Nephron progenitor cell (in vitro differentiated cells): ENCODE data around the gene MTREX.

Experiments used
- DNase-seq: peaks from one replicate; pipeline ENCODE4 v3.0.0; 2021
- H3K27ac Mint-ChIP-seq: 2 replicates; pipeline ENCODE4 v1.8.0; 2021; ENCODE audit warnings: mild to moderate bottlenecking, moderate library complexity, mixed read lengths
- H3K27me3 Mint-ChIP-seq: 2 replicates; pipeline ENCODE4 v1.8.0; 2021; ENCODE audit warnings: mild to moderate bottlenecking, low read depth, mixed read lengths; ENCODE audit not compliant: poor library complexity
- H3K36me3 Mint-ChIP-seq: 2 replicates; pipeline ENCODE4 v1.8.0; 2021; ENCODE audit warnings: low read depth, mixed read lengths
- H3K4me1 Mint-ChIP-seq: 2 replicates; pipeline ENCODE4 v1.8.0; 2021; ENCODE audit warnings: mixed read lengths
- H3K4me3 Mint-ChIP-seq: 2 replicates; pipeline ENCODE4 v1.8.0; 2021; ENCODE audit warnings: mild to moderate bottlenecking, moderate library complexity, mixed read lengths
- H3K9me3 Mint-ChIP-seq: 2 replicates; pipeline ENCODE4 v1.8.0; 2021; ENCODE audit warnings: mild to moderate bottlenecking, moderate library complexity, mixed read lengths
- TF ChIP-seq, protein P1 (sequence below): fragments of 200-600 bp; sonication (generic); IDR thresholded peaks from 2 replicates; pipeline ENCODE4 v1.5.0; 2021; ENCODE audit warnings: antibody characterized with exemption

Gene MTREX

GRCh38 chr5:55454282-55454681 lies 146.5 kb downstream of the MTREX start:
- H3K4me1 Mint-ChIP-seq: peaks cover 17% of the 10 kb centered on the region
- TF ChIP-seq, protein P1, sequence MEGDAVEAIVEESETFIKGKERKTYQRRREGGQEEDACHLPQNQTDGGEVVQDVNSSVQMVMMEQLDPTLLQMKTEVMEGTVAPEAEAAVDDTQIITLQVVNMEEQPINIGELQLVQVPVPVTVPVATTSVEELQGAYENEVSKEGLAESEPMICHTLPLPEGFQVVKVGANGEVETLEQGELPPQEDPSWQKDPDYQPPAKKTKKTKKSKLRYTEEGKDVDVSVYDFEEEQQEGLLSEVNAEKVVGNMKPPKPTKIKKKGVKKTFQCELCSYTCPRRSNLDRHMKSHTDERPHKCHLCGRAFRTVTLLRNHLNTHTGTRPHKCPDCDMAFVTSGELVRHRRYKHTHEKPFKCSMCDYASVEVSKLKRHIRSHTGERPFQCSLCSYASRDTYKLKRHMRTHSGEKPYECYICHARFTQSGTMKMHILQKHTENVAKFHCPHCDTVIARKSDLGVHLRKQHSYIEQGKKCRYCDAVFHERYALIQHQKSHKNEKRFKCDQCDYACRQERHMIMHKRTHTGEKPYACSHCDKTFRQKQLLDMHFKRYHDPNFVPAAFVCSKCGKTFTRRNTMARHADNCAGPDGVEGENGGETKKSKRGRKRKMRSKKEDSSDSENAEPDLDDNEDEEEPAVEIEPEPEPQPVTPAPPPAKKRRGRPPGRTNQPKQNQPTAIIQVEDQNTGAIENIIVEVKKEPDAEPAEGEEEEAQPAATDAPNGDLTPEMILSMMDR: no peak
- H3K27me3 Mint-ChIP-seq: peaks cover 4% of the 10 kb centered on the region
- H3K27ac Mint-ChIP-seq: no peak overlapping the region
- H3K9me3 Mint-ChIP-seq: peaks cover 4% of the 10 kb centered on the region
- peaks cover 26% of the 10 kb centered on the region for H3K36me3 Mint-ChIP-seq
- no peak overlapping the region for H3K4me3 Mint-ChIP-seq
- no peak for DNase-seq

GRCh38 chr5:55456216-55456895 lies 148.6 kb downstream of the MTREX start:
- Mint-ChIP-seq H3K4me3 (no peak overlapping the region), H3K27ac (no peak overlapping the region), H3K4me1 (peaks cover 9% of the 10 kb centered on the region), H3K9me3 (peaks cover 4% of the 10 kb centered on the region), H3K36me3 (peaks cover 14% of the 10 kb centered on the region), H3K27me3 (peaks cover 4% of the 10 kb centered on the region)
- TF ChIP-seq, protein P1: no peak
- DNase-seq: no peak

- TF ChIP-seq, protein P1: no peak
- H3K4me3 Mint-ChIP-seq: no peak overlapping the region
- DNase-seq: no peak
- no peak overlapping the region for H3K27ac Mint-ChIP-seq
- peaks cover 17% of the 10 kb centered on the region for H3K36me3 Mint-ChIP-seq
- H3K4me1 Mint-ChIP-seq: no peaks in the 10 kb centered on the region
- peaks cover 4% of the 10 kb centered on the region for H3K9me3 Mint-ChIP-seq
- no peaks in the 10 kb centered on the region for H3K27me3 Mint-ChIP-seq
These were observed 151.8 kb downstream of the MTREX start for GRCh38 chr5:55459572-55459971.

- DNase-seq: no peak
- TF ChIP-seq, protein P1: no peak
- Mint-ChIP-seq H3K36me3 (peaks cover 30% of the 10 kb centered on the region), H3K27ac (no peak overlapping the region), H3K27me3 (no peaks in the 10 kb centered on the region), H3K4me3 (no peak overlapping the region), H3K4me1 (no peaks in the 10 kb centered on the region), H3K9me3 (no peaks in the 10 kb centered on the region)
These were observed 155.8 kb downstream of the MTREX start for GRCh38 chr5:55463613-55464012.

DNA sequence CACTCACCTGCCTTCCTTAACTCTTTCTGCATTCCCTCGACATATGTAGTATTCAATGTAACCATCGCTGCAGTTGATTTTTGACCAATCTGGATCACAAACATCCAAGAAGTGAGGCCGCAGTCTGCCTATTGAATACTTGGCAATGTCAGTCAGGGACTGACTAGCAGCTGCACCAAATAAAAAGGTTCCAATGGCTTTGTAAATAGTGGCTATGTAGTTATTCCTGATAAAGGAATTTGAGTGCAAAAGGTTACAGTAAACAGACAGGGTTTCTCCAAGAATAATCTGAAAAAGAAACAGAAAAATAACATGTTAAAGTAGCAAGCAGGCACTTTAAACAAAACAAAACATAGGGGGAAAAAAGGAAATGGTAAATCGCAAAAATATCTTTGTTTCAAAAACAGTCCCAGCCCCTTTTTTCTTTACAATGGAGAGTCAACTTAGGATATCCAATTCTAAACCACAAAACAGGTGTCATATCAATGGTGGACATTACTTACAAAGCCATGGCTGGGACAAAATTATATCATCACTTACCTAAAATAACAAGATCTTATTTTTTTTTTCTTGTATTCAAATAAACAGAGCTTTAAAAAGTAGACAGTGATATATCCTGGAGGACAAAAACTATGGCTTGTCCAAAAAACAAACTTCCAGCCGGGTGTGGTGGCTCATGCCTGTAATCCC lies 160.2 kb downstream of the MTREX start:
- Mint-ChIP-seq H3K27me3 (peaks cover 4% of the 10 kb centered on the region), H3K27ac (no peak overlapping the region), H3K4me1 (peaks cover 8% of the 10 kb centered on the region), H3K9me3 (no peaks in the 10 kb centered on the region), H3K36me3 (peaks cover 25% of the 10 kb centered on the region), H3K4me3 (no peak overlapping the region)
- TF ChIP-seq, protein P1: no peak
- no peak for DNase-seq
